Measurements from ENCODE around the gene CAPNS1. TPM values are rescaled to one million over a fixed set of nuclear protein-coding genes. Genes with fewer than 3 reads are reported as not detected.

The CAPNS1 gene
- total and polyA plus RNA-seq, 2 of the 13 experiments (the other 11 are each of a cell fraction or from before 2014, with no cell fraction given): 322 to 526 TPM

DNA sequence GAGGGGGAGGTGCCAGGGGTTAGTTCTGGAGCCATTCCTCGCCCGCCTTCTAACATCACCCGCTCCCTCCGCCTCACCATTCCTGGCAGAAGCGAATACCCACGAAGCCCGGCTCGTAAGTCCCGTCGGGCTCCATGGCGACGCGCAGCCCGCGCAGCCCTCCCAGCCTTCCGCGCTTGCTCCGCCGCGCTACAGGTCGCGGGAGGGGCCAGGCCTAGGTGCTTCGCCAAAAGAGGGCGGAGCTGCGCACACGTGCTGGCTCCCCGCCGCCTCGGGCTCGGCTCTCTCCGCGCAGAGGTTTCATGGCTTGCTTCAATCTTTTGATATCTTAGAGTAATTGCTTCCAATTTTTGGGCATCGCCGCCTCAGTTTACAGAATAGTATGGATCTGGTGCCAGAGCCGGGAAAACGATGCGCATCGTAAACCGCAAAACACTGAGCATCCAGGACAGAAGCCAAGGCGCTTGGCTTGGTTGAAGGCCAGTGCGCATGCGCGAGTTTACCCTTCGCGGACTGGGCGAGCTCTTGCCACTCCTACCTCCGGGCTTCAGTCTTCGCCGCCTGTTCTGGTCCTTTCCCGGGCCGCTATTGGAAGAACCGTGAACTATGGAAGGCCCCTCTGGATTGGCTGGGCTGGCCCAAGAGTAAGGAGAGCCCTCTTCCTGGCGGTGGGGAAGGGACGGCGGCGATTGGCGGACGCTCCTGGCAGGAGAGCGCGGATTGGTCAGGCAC is 25.0 kb upstream of the CAPNS1 start, which contains the start of gene POLR2I (continued):
- TF ChIP-seq, protein P1, sequence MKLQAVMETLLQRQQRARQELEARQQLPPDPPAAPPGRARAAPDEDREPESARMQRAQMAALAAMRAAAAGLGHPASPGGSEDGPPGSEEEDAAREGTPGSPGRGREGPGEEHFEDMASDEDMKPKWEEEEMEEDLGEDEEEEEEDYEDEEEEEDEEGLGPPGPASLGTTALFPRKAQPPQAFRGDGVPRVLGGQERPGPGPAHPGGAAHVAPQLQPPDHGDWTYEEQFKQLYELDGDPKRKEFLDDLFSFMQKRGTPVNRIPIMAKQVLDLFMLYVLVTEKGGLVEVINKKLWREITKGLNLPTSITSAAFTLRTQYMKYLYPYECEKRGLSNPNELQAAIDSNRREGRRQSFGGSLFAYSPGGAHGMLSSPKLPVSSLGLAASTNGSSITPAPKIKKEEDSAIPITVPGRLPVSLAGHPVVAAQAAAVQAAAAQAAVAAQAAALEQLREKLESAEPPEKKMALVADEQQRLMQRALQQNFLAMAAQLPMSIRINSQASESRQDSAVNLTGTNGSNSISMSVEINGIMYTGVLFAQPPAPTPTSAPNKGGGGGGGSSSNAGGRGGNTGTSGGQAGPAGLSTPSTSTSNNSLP (IDR thresholded peaks at IDR 0.05; ENCODE audit: low read depth, low read length): no peak
- TF ChIP-seq ZNF768 (CRISPR knock-in tag; IDR thresholded peaks at IDR 0.05) (peak; percentile 77; the same call in 1 of the 2 replicates), SAP130 (CRISPR knock-in tag; IDR thresholded peaks at IDR 0.05; ENCODE audit: low read depth) (peak; percentile 97), RFX1 (IDR thresholded peaks at IDR 0.05) (peak; percentile 69), SRSF1 (optimal IDR thresholded peaks at IDR 0.05; ENCODE audit: low read depth, low read length) (peak; percentile 63), ZBTB21 (CRISPR knock-in tag; IDR thresholded peaks at IDR 0.05) (peak; percentile 54), NAIF1 (CRISPR knock-in tag; IDR thresholded peaks at IDR 0.05; ENCODE audit: borderline replicate concordance) (peak; percentile 87), IKZF1 (IDR thresholded peaks at IDR 0.05) (no peak), ZBTB8A (CRISPR knock-in tag; IDR thresholded peaks at IDR 0.05; ENCODE audit: borderline replicate concordance, low read depth) (peak; percentile 97), TBX3 (IDR thresholded peaks at IDR 0.05; ENCODE audit: borderline replicate concordance) (no peak), REXO4 (CRISPR knock-in tag; IDR thresholded peaks at IDR 0.05; ENCODE audit: borderline replicate concordance) (peak; percentile 68; the same call in 1 of the 2 replicates), WIZ (CRISPR knock-in tag; IDR thresholded peaks at IDR 0.05) (no peak), CC2D1A (CRISPR knock-in tag; IDR thresholded peaks at IDR 0.05) (no peak), PPARG (CRISPR knock-in tag; conservative IDR thresholded peaks at IDR 0.05) (peak; percentile 69), RBAK (CRISPR knock-in tag; IDR thresholded peaks at IDR 0.05) (no peak), MAFK (conservative IDR thresholded peaks at IDR 0.05 in 1 of 2, IDR thresholded peaks at IDR 0.05 in 1 of 2; ENCODE audit: low read length in 2 of 2) (no peak), ZC3H4 (CRISPR knock-in tag; IDR thresholded peaks at IDR 0.05; ENCODE audit: borderline replicate concordance) (no peak)
- TF ChIP-seq, protein P2, sequence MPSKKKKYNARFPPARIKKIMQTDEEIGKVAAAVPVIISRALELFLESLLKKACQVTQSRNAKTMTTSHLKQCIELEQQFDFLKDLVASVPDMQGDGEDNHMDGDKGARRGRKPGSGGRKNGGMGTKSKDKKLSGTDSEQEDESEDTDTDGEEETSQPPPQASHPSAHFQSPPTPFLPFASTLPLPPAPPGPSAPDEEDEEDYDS (CRISPR knock-in tag; IDR thresholded peaks at IDR 0.05): peak; percentile 12; the same call in 1 of the 2 replicates
- TF ChIP-seq, protein P3, sequence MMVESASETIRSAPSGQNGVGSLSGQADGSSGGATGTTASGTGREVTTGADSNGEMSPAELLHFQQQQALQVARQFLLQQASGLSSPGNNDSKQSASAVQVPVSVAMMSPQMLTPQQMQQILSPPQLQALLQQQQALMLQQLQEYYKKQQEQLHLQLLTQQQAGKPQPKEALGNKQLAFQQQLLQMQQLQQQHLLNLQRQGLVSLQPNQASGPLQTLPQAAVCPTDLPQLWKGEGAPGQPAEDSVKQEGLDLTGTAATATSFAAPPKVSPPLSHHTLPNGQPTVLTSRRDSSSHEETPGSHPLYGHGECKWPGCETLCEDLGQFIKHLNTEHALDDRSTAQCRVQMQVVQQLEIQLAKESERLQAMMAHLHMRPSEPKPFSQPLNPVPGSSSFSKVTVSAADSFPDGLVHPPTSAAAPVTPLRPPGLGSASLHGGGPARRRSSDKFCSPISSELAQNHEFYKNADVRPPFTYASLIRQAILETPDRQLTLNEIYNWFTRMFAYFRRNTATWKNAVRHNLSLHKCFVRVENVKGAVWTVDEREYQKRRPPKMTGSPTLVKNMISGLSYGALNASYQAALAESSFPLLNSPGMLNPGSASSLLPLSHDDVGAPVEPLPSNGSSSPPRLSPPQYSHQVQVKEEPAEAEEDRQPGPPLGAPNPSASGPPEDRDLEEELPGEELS (CRISPR knock-in tag; IDR thresholded peaks at IDR 0.05): peak; percentile 74; the same call in 1 of the 2 replicates
- TF ChIP-seq, protein P4, sequence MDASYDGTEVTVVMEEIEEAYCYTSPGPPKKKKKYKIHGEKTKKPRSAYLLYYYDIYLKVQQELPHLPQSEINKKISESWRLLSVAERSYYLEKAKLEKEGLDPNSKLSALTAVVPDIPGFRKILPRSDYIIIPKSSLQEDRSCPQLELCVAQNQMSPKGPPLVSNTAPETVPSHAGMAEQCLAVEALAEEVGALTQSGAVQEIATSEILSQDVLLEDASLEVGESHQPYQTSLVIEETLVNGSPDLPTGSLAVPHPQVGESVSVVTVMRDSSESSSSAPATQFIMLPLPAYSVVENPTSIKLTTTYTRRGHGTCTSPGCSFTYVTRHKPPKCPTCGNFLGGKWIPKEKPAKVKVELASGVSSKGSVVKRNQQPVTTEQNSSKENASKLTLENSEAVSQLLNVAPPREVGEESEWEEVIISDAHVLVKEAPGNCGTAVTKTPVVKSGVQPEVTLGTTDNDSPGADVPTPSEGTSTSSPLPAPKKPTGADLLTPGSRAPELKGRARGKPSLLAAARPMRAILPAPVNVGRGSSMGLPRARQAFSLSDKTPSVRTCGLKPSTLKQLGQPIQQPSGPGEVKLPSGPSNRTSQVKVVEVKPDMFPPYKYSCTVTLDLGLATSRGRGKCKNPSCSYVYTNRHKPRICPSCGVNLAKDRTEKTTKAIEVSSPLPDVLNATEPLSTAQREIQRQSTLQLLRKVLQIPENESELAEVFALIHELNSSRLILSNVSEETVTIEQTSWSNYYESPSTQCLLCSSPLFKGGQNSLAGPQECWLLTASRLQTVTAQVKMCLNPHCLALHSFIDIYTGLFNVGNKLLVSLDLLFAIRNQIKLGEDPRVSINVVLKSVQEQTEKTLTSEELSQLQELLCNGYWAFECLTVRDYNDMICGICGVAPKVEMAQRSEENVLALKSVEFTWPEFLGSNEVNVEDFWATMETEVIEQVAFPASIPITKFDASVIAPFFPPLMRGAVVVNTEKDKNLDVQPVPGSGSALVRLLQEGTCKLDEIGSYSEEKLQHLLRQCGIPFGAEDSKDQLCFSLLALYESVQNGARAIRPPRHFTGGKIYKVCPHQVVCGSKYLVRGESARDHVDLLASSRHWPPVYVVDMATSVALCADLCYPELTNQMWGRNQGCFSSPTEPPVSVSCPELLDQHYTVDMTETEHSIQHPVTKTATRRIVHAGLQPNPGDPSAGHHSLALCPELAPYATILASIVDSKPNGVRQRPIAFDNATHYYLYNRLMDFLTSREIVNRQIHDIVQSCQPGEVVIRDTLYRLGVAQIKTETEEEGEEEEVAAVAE (CRISPR knock-in tag; IDR thresholded peaks at IDR 0.05; ENCODE audit: borderline replicate concordance): peak; percentile 87; the same call in 1 of the 2 replicates

Data from HepG2 (cell line).